Activated B cell treated with CpG ODN at 0.5 μM for 24 hours (primary cell): Measurements from ENCODE around the gene WDR43. TPM values are rescaled to one million over a fixed set of nuclear protein-coding genes. Genes with fewer than 3 reads are reported as not detected.
A peak's percentile ranks its signal among the peaks of the same experiment; 100 is the strongest.

Experiments
- ATAC-seq: fragments of 200-7000 bp; cut with Tn5 transposase; one replicate; pipeline ENCODE4 v1.10.0; 2021; ENCODE audit warnings: low read depth, mild to moderate bottlenecking, moderate library complexity
- CTCF ChIA-PET: fragments of 350-600 bp; sonication (Branson Sonifier 250); formaldehyde crosslinking; loops from one replicate; lab custom pipeline; 2021; ENCODE audit warnings: antibody characterized with exemption; lab: Charles Lee
- POLR2A ChIA-PET: fragments of 350-600 bp; sonication (Branson Sonifier 250); formaldehyde crosslinking; loops from one replicate; lab custom pipeline; 2021; ENCODE audit warnings: antibody characterized with exemption; lab: Charles Lee
- DNase-seq: peaks from one replicate; pipeline ENCODE4 v3.0.0; 2022
- H3K27ac Mint-ChIP-seq: one replicate; pipeline ENCODE4 v1.8.0; 2020; ENCODE audit warnings: mixed read lengths
- H3K27me3 Mint-ChIP-seq: one replicate; pipeline ENCODE4 v1.8.0; 2021; ENCODE audit warnings: mixed read lengths
- H3K36me3 Mint-ChIP-seq: one replicate; pipeline ENCODE4 v1.8.0; 2021; ENCODE audit warnings: low read depth, mixed read lengths
- H3K4me1 Mint-ChIP-seq: one replicate; pipeline ENCODE4 v1.8.0; 2021; ENCODE audit warnings: mixed read lengths
- H3K4me3 Mint-ChIP-seq: one replicate; pipeline ENCODE4 v1.8.0; 2020; ENCODE audit warnings: mild to moderate bottlenecking, mixed read lengths
- H3K9me3 Mint-ChIP-seq: one replicate; pipeline ENCODE4 v1.8.0; 2020; ENCODE audit warnings: mixed read lengths
- intact Hi-C: fragments of 100-400 bp; cut with micrococcal nuclease; formaldehyde crosslinking; loops from one replicate; pipeline ENCODE4 v1.15.1; 2024
- total RNA-seq: library from RNA; stranded (reverse); gene quantifications from 2 replicates; pipeline ENCODE4 v1.2.3, GENCODE V29; 2022
- TF ChIP-seq, protein P1 (sequence below): fragments of 200-600 bp; IDR thresholded peaks from one replicate; pipeline ENCODE4 v1.8.0; 2022; ENCODE audit warnings: antibody characterized with exemption, mild to moderate bottlenecking

Gene WDR43
- total RNA-seq, 1 donor from 2014 or later: 98.8 TPM

DNA sequence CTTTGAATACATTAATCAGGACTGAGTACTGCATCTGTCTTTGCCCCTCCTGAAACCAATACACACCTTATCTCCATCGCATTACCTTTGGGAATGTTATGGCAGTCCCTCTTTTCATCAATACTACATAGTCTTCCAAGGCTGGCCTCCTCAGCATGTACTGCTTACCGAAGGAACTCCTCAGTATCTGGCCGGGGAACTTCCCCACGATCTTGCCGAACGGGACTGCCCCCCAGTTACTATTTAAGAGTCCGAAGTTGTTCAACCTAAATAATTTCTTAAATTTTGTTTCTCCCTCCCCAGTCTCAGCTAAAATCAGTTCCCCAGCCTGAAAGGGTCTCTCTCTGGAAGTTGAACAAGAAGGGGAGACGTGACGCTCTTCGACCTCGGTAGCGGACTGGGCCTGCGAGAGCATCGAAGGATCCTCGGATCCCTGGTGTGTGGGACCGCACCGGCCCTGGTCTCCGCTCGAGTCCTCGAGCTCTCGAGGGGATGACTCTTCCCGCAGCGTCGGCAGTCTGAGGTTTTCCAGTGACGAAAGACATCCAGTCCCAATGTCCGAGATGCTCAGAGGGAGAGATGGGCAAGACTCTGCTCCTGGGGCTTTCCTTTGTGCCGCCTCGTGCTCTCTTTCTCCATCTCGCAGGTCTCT, 24.8 kb upstream of the WDR43 start:
- Mint-ChIP-seq H3K9me3 (no peaks in the 10 kb centered on the region), H3K4me1 (peaks cover 42% of the 10 kb centered on the region), H3K27ac (peak overlapping the region; percentile 99), H3K36me3 (peaks cover 27% of the 10 kb centered on the region), H3K27me3 (no peaks in the 10 kb centered on the region), H3K4me3 (peak overlapping the region; percentile 97)
- ATAC-seq (peak; percentile 6), DNase-seq (no peak)
- ChIA-PET POLR2A (interaction anchor here (0.8 to 3.9 kb wide), 8 partner anchors 9 to 1818 kb away, joined by 3 to 118 read pairs (median 4); partner anchors contain the start of genes AGBL5, BABAM2, PPP1CB and RBKS), CTCF (interaction anchor here (1.3 kb wide), 1 partner anchor 275 kb away, joined by 9 read pairs; no protein-coding TSS in a partner anchor)
- intact Hi-C loops: loop anchor here (1.0 to 2.0 kb wide), 3 partner anchors 25 to 979 kb away; partner anchors contain the start of genes BABAM2, PPP1CB, RBKS and WDR43
- TF ChIP-seq, protein P1, sequence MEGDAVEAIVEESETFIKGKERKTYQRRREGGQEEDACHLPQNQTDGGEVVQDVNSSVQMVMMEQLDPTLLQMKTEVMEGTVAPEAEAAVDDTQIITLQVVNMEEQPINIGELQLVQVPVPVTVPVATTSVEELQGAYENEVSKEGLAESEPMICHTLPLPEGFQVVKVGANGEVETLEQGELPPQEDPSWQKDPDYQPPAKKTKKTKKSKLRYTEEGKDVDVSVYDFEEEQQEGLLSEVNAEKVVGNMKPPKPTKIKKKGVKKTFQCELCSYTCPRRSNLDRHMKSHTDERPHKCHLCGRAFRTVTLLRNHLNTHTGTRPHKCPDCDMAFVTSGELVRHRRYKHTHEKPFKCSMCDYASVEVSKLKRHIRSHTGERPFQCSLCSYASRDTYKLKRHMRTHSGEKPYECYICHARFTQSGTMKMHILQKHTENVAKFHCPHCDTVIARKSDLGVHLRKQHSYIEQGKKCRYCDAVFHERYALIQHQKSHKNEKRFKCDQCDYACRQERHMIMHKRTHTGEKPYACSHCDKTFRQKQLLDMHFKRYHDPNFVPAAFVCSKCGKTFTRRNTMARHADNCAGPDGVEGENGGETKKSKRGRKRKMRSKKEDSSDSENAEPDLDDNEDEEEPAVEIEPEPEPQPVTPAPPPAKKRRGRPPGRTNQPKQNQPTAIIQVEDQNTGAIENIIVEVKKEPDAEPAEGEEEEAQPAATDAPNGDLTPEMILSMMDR: no peak

DNA sequence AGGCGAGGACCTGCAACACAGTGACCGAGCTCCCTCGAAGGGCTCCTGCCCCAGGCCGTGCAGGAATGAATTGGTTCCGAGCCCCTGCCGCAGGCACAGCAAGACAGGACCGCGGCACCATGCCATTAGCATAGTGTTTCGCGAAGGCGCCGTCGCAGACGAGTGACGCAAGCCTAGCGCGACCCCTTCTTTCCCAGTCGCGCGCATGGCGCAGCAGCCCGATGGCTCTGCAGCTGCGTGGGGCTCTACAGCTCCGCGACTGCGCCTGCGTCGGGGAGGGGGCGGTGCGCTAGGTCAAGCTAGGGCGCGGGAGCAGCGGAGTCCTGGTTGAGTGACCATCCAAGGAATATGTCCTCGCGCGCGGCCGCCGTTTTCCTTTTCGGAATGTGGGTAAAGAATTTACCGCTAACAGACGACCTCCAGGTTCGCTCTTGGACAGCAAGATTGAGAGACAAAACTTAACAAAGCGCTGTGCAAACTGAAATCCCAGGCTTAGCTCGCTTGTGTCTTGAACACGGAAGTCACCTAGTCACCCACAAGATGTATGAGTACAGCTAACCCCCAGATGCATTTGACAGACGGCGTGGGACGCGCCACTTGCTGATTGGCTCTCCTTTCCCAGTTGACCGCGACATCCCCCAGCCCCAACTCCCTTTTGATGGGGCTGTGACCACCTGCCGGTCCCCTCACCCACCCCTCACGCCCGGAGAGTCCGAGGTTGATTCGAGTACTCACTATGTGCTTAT, 24.1 kb upstream of the WDR43 start, which contains the start of gene TRMT61B:
Gene TRMT61B (minus strand): TSS at position 164 of the 746 bp plus-strand sequence. CDS start 32 bp downstream, at position 132.
- CTCF ChIA-PET: interaction anchor here (0.7 to 1.3 kb wide), 2 partner anchors 24 to 276 kb away, joined by 3 to 9 read pairs; partner anchors contain the start of gene WDR43
- POLR2A ChIA-PET: interaction anchor here (0.7 to 3.9 kb wide), 11 partner anchors 10 to 1819 kb away, joined by 3 to 118 read pairs (median 4); partner anchors contain the start of genes AGBL5, BABAM2, PPP1CB and RBKS
- ATAC-seq: peak; percentile 97
- no peaks in the 10 kb centered on the region for H3K27me3 Mint-ChIP-seq
- peaks cover 38% of the 10 kb centered on the region for H3K4me1 Mint-ChIP-seq
- peaks cover 21% of the 10 kb centered on the region for H3K36me3 Mint-ChIP-seq
- intact Hi-C loops: loop anchor here (1.0 to 2.0 kb wide), 3 partner anchors 24 to 980 kb away; partner anchors contain the start of genes BABAM2, PPP1CB, RBKS and WDR43
- TF ChIP-seq, protein P1: no peak
- H3K4me3 Mint-ChIP-seq: peak within 1 kb of the TSS; percentile 97
- peak; percentile 98 for DNase-seq
- H3K9me3 Mint-ChIP-seq: no peaks in the 10 kb centered on the region
- H3K27ac Mint-ChIP-seq: peak within 1 kb of the TSS; percentile 99

DNA sequence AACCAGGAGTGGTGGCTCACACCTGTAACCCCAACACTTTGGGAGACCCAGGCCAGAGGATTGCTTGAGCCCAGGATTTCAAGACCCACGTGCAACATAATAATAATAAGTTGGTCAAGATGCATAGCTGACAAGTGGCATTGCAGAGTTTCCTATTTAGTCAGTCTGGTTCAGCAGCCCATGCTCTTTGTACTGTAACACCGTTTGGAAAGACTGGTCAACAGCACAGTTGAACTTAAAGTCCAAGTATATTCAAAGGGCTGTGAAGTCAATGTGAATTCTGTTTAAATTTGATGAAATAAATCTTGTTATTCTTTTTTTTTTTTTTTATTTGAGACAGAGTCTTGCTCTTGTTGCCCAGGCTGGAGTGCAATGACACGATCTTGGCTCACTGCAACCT, 22.8 kb upstream of the WDR43 start:
- CTCF ChIA-PET: no interaction called here
- no peak overlapping the region for H3K27ac Mint-ChIP-seq
- intact Hi-C loops: loop anchor here (2.0 kb wide), 1 partner anchor 981 kb away; the partner anchor contains the start of genes BABAM2 and RBKS
- no peak for ATAC-seq
- H3K4me1 Mint-ChIP-seq: peaks cover 32% of the 10 kb centered on the region
- H3K36me3 Mint-ChIP-seq: peaks cover 18% of the 10 kb centered on the region
- no peak for DNase-seq
- peaks cover 8% of the 10 kb centered on the region for H3K27me3 Mint-ChIP-seq
- H3K4me3 Mint-ChIP-seq: peak overlapping the region; percentile 97
- H3K9me3 Mint-ChIP-seq: no peaks in the 10 kb centered on the region
- POLR2A ChIA-PET: interaction anchor here (0.7 to 3.9 kb wide), 4 partner anchors 21 to 130 kb away, joined by 3 to 118 read pairs (median 5); partner anchors contain the start of gene WDR43
- TF ChIP-seq, protein P1: no peak

DNA sequence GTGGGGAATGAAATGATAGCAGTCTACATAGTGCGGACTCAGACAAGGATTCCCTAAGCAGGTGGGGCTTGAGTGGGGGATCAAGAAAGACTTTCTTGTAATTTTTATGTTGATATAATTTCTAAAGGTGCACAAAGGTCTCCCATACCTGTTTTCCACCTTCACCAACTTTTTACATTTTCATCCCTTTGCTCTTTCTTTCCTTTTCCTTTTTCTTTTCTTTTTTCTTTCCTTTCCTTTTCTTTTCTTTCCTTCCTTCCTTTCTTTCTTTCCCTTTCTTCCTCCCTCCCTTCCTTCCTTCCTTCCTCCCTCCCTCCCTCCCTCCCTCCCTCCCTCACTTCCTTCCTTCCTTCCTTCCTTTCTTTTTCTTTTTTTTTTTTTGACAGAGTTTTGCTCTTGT, 14.3 kb upstream of the WDR43 start:
- POLR2A ChIA-PET: no interaction called here
- TF ChIP-seq, protein P1: no peak
- intact Hi-C loops: no loop called here
- no peaks in the 10 kb centered on the region for H3K4me1 Mint-ChIP-seq
- H3K9me3 Mint-ChIP-seq: no peaks in the 10 kb centered on the region
- no peak overlapping the region for H3K4me3 Mint-ChIP-seq
- ATAC-seq (no peak), DNase-seq (no peak)
- CTCF ChIA-PET: no interaction called here
- no peaks in the 10 kb centered on the region for H3K36me3 Mint-ChIP-seq
- H3K27me3 Mint-ChIP-seq: peaks cover 16% of the 10 kb centered on the region
- H3K27ac Mint-ChIP-seq: no peak overlapping the region
